Transverse colon (tissue), 4 donors: ENCODE measurements around the gene C2CD2L. TPM values are rescaled to one million over a fixed set of nuclear protein-coding genes. Genes with fewer than 3 reads are reported as not detected.

Experiments used
- DNase-seq: peaks from one replicate; pipeline ENCODE4 v3.0.0-alpha.2; 2019
- H3K27ac ChIP-seq, 4 donors: fragments of 200-600 bp; sonication (generic); 2 replicates each; pipeline ENCODE4 v1.5.1; 2016 to 2018; ENCODE audit warnings: inconsistent platforms in 4 of 4
- H3K27me3 ChIP-seq: fragments of 200-600 bp; sonication (generic); 2 replicates; pipeline ENCODE4 v1.5.1; 2017; ENCODE audit warnings: inconsistent platforms
- H3K36me3 ChIP-seq, 4 donors: fragments of 200-600 bp; sonication (generic); 2 replicates each; pipeline ENCODE4 v1.5.1; 2017 to 2019; ENCODE audit warnings: inconsistent platforms in 4 of 4
- H3K4me1 ChIP-seq, 4 donors: fragments of 200-600 bp; sonication (generic); 2 replicates each; pipeline ENCODE4 v1.5.1; 2017 to 2020; ENCODE audit warnings: inconsistent platforms in 4 of 4
- H3K4me3 ChIP-seq, 4 donors: fragments of 200-600 bp; sonication (generic); 1 replicate in 1 of 4; 2 replicates in 3 of 4; pipeline versions ENCODE4 v1.5.1 to v1.6.1; 2017 to 2019; ENCODE audit warnings: inconsistent platforms in 4 of 4
- H3K9me3 ChIP-seq, 2 donors: fragments of 200-600 bp; sonication (generic); 2 replicates each; pipeline ENCODE4 v1.5.1; 2017 to 2019; ENCODE audit warnings: inconsistent platforms in 2 of 2
- CTCF ChIP-seq, 5 experiments: fragments of 200-600 bp in 3 of 5; fragments of 450-650 bp in 2 of 5; sonication (generic) in 3 of 5; IDR thresholded peaks; 1 replicate in 2 of 5; 2 replicates in 3 of 5; pipeline ENCODE4 v1.5.1; 2016 to 2017; ENCODE audit warnings: antibody characterized with exemption in 5 of 5, inconsistent platforms in 3 of 5, mild to moderate bottlenecking in 2 of 5, moderate library complexity in 1 of 5
- EP300 ChIP-seq: sonication (generic); formaldehyde crosslinking; IDR thresholded peaks from one replicate; pipeline ENCODE4 v1.6.1; 2017; ENCODE audit warnings: antibody characterized with exemption, low read depth
- POLR2A ChIP-seq: fragments of 450-650 bp; IDR thresholded peaks from one replicate; pipeline ENCODE4 v1.6.1; 2016; ENCODE audit warnings: antibody characterized with exemption, mild to moderate bottlenecking, moderate library complexity
- POLR2AphosphoS5 ChIP-seq, 3 donors: sonication (generic); formaldehyde crosslinking; IDR thresholded peaks; one replicate each; pipeline ENCODE4 v1.6.1; 2016; ENCODE audit warnings: antibody characterized with exemption in 3 of 3
- WGBS, 2 donors: methylation state at CpG; one replicate each; pipeline ENCODE4 v1.1.5; 2018; ENCODE audit warnings: low coverage in 1 of 2; 5-methylcytosine and 5-hydroxymethylcytosine counted together
- in situ Hi-C, 4 donors: fragments of 200-750 bp; cut with MboI; loops; one replicate each; pipeline versions ENCODE4 v1.15.0 to v1.15.1; 2017; ENCODE audit warnings: low sequenced_read_pairs in 3 of 4, low pct_ligation_motif_present in 1 of 4, low pct_unique_long_range_greater_than_20kb in 1 of 4
- intact Hi-C: fragments of 100-400 bp; cut with DNase I; formaldehyde crosslinking; loops from one replicate; pipeline ENCODE4 v1.15.1; 2023; ENCODE audit warnings: low total_unique reads
- total RNA-seq, 4 donors: library from RNA; depleted of rRNA; stranded (reverse); fragments of >200 nt; gene quantifications; one replicate each; pipeline ENCODE4 v1.1.0, GENCODE V29; 2016

The C2CD2L gene
- total RNA-seq, 4 donors from 2014 or later: 11.5 to 56.9 (median 32.7) TPM

- Histone ChIP-seq H3K27me3 (no peaks in the 10 kb centered on the region), H3K36me3 (peaks cover 0 to 13% (median 2%) of the 10 kb centered on the region in 4 donors), H3K27ac (no peak overlapping the region), H3K9me3 (no peaks in the 10 kb centered on the region), H3K4me1 (peaks cover under 1 to 12% (median 9%) of the 10 kb centered on the region in 4 donors), H3K4me3 (no peak overlapping the region)
- in situ Hi-C loops (no loop called here), intact Hi-C loops (no loop called here)
- TF ChIP-seq POLR2AphosphoS5 (IDR thresholded peaks at IDR 0.05) (no peak), EP300 (no peak), POLR2A (no peak), CTCF (IDR thresholded peaks at IDR 0.05) (no peak)
- no peak for DNase-seq
- 93 to 100% methylated on average over 1 to 3 of the region's 3 CpGs for WGBS, 2 donors
Observed at GRCh38 chr11:119117004-119117706, 10.0 kb downstream of the C2CD2L start.

- in situ Hi-C loops (no loop called here), intact Hi-C loops (no loop called here)
- TF ChIP-seq POLR2AphosphoS5 (IDR thresholded peaks at IDR 0.05): no peak
- no peak for TF ChIP-seq CTCF (IDR thresholded peaks at IDR 0.05)
- TF ChIP-seq EP300: no peak
- TF ChIP-seq POLR2A: no peak
- Histone ChIP-seq H3K4me3 (no peak overlapping the region), H3K27ac (no peak overlapping the region), H3K36me3 (peaks cover 0 to 10% (median 2%) of the 10 kb centered on the region in 4 donors), H3K27me3 (no peaks in the 10 kb centered on the region), H3K4me1 (peaks cover 7 to 22% (median 15%) of the 10 kb centered on the region in 4 donors), H3K9me3 (no peaks in the 10 kb centered on the region)
- WGBS, 2 donors: 92 to 96% methylated on average over 5 of the region's 5 CpGs
- DNase-seq: no peak
Observed at GRCh38 chr11:119118227-119118626, 11.1 kb downstream of the C2CD2L start.

GRCh38 chr11:119118946-119119345, 11.8 kb downstream of the C2CD2L start:
- peaks cover 0 to 9% (median 2%) of the 10 kb centered on the region in 4 donors for H3K36me3 ChIP-seq
- WGBS, 2 donors: 84 to 100% methylated on average over 1 of the region's 1 CpG
- no peaks in the 10 kb centered on the region for H3K9me3 ChIP-seq
- peaks cover 7 to 24% (median 15%) of the 10 kb centered on the region in 4 donors for H3K4me1 ChIP-seq
- DNase-seq: no peak
- no peak overlapping the region for H3K27ac ChIP-seq
- TF ChIP-seq CTCF (IDR thresholded peaks at IDR 0.05) (no peak), EP300 (no peak), POLR2A (no peak), POLR2AphosphoS5 (IDR thresholded peaks at IDR 0.05) (no peak)
- no peak overlapping the region for H3K4me3 ChIP-seq
- no peaks in the 10 kb centered on the region for H3K27me3 ChIP-seq
- in situ Hi-C loops (no loop called here), intact Hi-C loops (no loop called here)

- in situ Hi-C loops (no loop called here), intact Hi-C loops (no loop called here)
- 10 to 16% methylated on average over 5 of the region's 5 CpGs for WGBS, 2 donors
- Histone ChIP-seq H3K36me3 (peaks cover 0 to 5% (median 2%) of the 10 kb centered on the region in 4 donors), H3K9me3 (no peaks in the 10 kb centered on the region), H3K27me3 (no peaks in the 10 kb centered on the region), H3K27ac (peak overlapping the region; percentile 76 to 92 (median 86)), H3K4me1 (peaks cover 7 to 40% (median 19%) of the 10 kb centered on the region in 4 donors), H3K4me3 (peak overlapping the region; percentile 29 to 96 (median 89))
- no peak for TF ChIP-seq POLR2AphosphoS5 (IDR thresholded peaks at IDR 0.05)
- no peak for TF ChIP-seq EP300
- TF ChIP-seq CTCF (IDR thresholded peaks at IDR 0.05): no peak
- no peak for TF ChIP-seq POLR2A
- DNase-seq: no peak
Observed at GRCh38 chr11:119120639-119121007, 13.5 kb downstream of the C2CD2L start.
